Mesendoderm (in vitro differentiated cells): ENCODE data around the gene PIK3CD.

ENCODE experiments used
- DNase-seq: peaks from one replicate; pipeline ENCODE4 v3.0.0; 2013
- H2AK5ac ChIP-seq: 2 replicates; pipeline ENCODE4 v1.6.1; 2013; ENCODE audit warnings: low read length, inconsistent platforms
- H2BK120ac ChIP-seq: 2 replicates; pipeline ENCODE4 v1.6.1; 2013; ENCODE audit warnings: low read depth, mild to moderate bottlenecking, low read length, moderate library complexity, mixed read lengths
- H2BK15ac ChIP-seq: replicated peaks from 2 replicates; pipeline ENCODE4 v1.6.1; 2013; ENCODE audit warnings: low read depth, mild to moderate bottlenecking, moderate library complexity
- H2BK5ac ChIP-seq: 2 replicates; pipeline ENCODE4 v1.6.1; 2013; ENCODE audit warnings: low read length, inconsistent platforms
- H3K18ac ChIP-seq: 2 replicates; pipeline ENCODE4 v1.6.1; 2013; ENCODE audit warnings: mild to moderate bottlenecking, low read length, mixed read lengths
- H3K23ac ChIP-seq: one replicate; pipeline ENCODE4 v1.6.1; 2013; ENCODE audit warnings: low read length
- H3K27ac ChIP-seq: 2 replicates; pipeline ENCODE4 v1.5.1; 2013; ENCODE audit warnings: low read depth, mild to moderate bottlenecking, inconsistent platforms, low read length, moderate library complexity
- H3K27me3 ChIP-seq: 2 replicates; pipeline ENCODE4 v1.6.1; 2013; ENCODE audit warnings: low read length, control low read depth, mild to moderate bottlenecking, inconsistent platforms; ENCODE audit not compliant: insufficient read depth, poor library complexity
- H3K36me3 ChIP-seq: 2 replicates; pipeline ENCODE4 v1.6.1; 2013; ENCODE audit warnings: low read length, inconsistent platforms; ENCODE audit not compliant: control insufficient read depth, insufficient read depth
- H3K4ac ChIP-seq: one replicate; pipeline ENCODE4 v1.6.1; 2013; ENCODE audit warnings: low read depth, mild to moderate bottlenecking, low read length, moderate library complexity
- H3K4me1 ChIP-seq: 2 replicates; pipeline ENCODE4 v1.6.1; 2013; ENCODE audit warnings: low read depth, low read length, inconsistent platforms; ENCODE audit not compliant: control insufficient read depth
- H3K4me2 ChIP-seq: 2 replicates; pipeline ENCODE4 v1.6.1; 2013; ENCODE audit warnings: low read length
- H3K4me3 ChIP-seq: 2 replicates; pipeline ENCODE4 v1.5.1; 2013; ENCODE audit warnings: mild to moderate bottlenecking, low read length
- H3K56ac ChIP-seq: one replicate; pipeline ENCODE4 v1.6.1; 2013; ENCODE audit warnings: low read length
- H3K79me1 ChIP-seq: 2 replicates; pipeline ENCODE4 v1.6.1; 2013; ENCODE audit warnings: low read length, inconsistent platforms
- H3K79me2 ChIP-seq: 2 replicates; pipeline ENCODE4 v1.6.1; 2013; ENCODE audit warnings: mild to moderate bottlenecking, low read length; ENCODE audit not compliant: control insufficient read depth, insufficient read depth
- H3K9ac ChIP-seq: 2 replicates; pipeline ENCODE4 v1.6.1; 2013; ENCODE audit warnings: low read length, inconsistent platforms
- H4K5ac ChIP-seq: one replicate; pipeline ENCODE4 v1.6.1; 2013; ENCODE audit warnings: low read length
- H4K8ac ChIP-seq: one replicate; pipeline ENCODE4 v1.6.1; 2013; ENCODE audit warnings: low read depth, mild to moderate bottlenecking, control low read depth, low read length, moderate library complexity
- WGBS: extraction: QIAGEN DNeasy Blood & Tissue Kit; methylation state at CpG from one replicate; pipeline ENCODE4 v1.1.7; 2013; ENCODE audit warnings: low lambda C conversion rate, missing lambda C conversion rate; ENCODE audit not compliant: insufficient coverage; ENCODE audit errors: extremely low coverage; 5-methylcytosine and 5-hydroxymethylcytosine counted together

Gene PIK3CD

DNA sequence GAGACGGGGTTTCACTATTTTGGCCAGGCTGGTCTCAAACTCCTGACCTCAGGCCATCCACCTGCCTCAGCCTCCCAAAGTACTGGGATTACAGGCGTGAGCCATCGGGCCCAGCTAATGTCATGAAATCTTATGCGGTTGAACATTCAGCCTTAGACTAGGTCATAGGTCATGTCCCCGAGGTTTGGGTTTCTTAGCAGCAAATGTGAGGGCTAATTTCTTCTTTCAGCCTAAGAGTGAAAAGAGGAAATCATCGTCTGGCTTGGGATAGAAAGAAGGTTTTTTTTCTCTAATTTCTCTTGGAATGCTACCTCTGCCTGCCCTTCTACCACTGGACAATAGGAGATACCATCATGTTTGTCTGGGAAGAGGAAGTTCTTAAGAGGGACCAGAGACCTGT is 18.0 kb upstream of the PIK3CD start:
- no CpG with 5 or more reads among the region's 6 CpGs for WGBS
- Histone ChIP-seq H4K8ac (no peak overlapping the region), H3K56ac (no peak overlapping the region), H3K4me1 (no peaks in the 10 kb centered on the region), H2BK15ac (no peak overlapping the region), H3K23ac (no peak overlapping the region), H3K27me3 (no peaks in the 10 kb centered on the region), H2BK120ac (no peak overlapping the region), H3K79me2 (no peaks in the 10 kb centered on the region), H3K4ac (no peak overlapping the region), H2AK5ac (no peak overlapping the region), H3K36me3 (no peaks in the 10 kb centered on the region), H3K9ac (no peak overlapping the region), H3K18ac (no peak overlapping the region), H3K27ac (no peak overlapping the region), H3K4me2 (no peak overlapping the region), H2BK5ac (no peak overlapping the region), H4K5ac (no peak overlapping the region), H3K4me3 (no peak overlapping the region), H3K79me1 (no peaks in the 10 kb centered on the region)
- DNase-seq: no peak

DNA sequence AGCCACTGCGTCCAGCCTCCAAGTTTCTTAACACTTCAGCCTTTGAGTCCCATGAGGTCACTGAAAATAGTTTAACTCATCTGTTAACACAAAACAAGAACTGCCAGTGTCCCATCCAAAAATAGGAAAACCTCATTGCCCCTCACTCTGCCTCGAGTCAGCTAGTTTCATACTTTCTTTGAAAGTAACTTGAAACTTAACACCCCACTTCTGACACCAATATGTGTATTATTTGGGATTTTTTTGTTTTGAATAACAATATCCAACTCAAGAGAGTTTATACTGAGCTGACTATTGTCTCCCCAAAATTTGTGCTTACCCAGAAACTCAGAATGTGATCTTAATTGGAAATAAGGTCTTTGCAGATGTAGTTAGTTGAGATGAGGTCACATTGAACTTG is 16.9 kb upstream of the PIK3CD start:
- no peaks in the 10 kb centered on the region for H3K36me3 ChIP-seq
- H3K56ac ChIP-seq: no peak overlapping the region
- no peak overlapping the region for H3K18ac ChIP-seq
- H3K27me3 ChIP-seq: no peaks in the 10 kb centered on the region
- H3K9ac ChIP-seq: no peak overlapping the region
- H2AK5ac ChIP-seq: no peak overlapping the region
- H3K4me3 ChIP-seq: no peak overlapping the region
- H2BK15ac ChIP-seq: no peak overlapping the region
- no peak overlapping the region for H3K27ac ChIP-seq
- no peaks in the 10 kb centered on the region for H3K79me1 ChIP-seq
- no CpG with 5 or more reads among the region's 2 CpGs for WGBS
- no peak overlapping the region for H2BK120ac ChIP-seq
- no peaks in the 10 kb centered on the region for H3K79me2 ChIP-seq
- DNase-seq: no peak
- no peak overlapping the region for H3K4ac ChIP-seq
- H2BK5ac ChIP-seq: no peak overlapping the region
- H4K8ac ChIP-seq: no peak overlapping the region
- no peak overlapping the region for H3K4me2 ChIP-seq
- H3K23ac ChIP-seq: no peak overlapping the region
- no peak overlapping the region for H4K5ac ChIP-seq
- no peaks in the 10 kb centered on the region for H3K4me1 ChIP-seq

DNA sequence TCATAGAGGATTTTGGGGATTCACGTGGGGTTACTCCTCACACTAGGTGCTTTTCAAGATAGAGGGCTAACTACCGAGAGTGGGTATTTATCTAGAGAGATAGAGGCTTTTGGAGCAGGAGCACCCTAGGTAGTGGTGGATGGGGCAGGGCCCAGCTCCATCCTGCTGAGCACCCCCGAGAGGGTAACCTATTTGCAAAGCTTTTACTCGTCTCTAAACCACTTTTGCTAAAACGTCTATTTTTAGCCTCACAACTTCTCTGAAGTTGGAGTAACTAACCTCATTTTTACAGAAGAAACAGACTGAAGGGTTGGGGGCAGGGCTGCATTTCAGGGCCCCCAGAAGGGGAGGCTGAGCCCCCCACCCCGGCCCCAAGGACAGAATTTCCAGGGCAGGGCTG is 12.3 kb upstream of the PIK3CD start:
- Histone ChIP-seq H3K4me3 (no peak overlapping the region), H3K56ac (no peak overlapping the region), H2BK120ac (no peak overlapping the region), H3K18ac (no peak overlapping the region), H4K8ac (no peak overlapping the region), H3K9ac (no peak overlapping the region), H3K36me3 (no peaks in the 10 kb centered on the region), H4K5ac (no peak overlapping the region), H2AK5ac (no peak overlapping the region), H2BK15ac (no peak overlapping the region), H3K27me3 (no peaks in the 10 kb centered on the region), H3K23ac (no peak overlapping the region), H3K4me2 (no peak overlapping the region), H3K79me2 (no peaks in the 10 kb centered on the region), H3K27ac (no peak overlapping the region), H3K4ac (no peak overlapping the region), H3K4me1 (no peaks in the 10 kb centered on the region), H3K79me1 (no peaks in the 10 kb centered on the region), H2BK5ac (no peak overlapping the region)
- no CpG with 5 or more reads among the region's 6 CpGs for WGBS
- no peak for DNase-seq

DNA sequence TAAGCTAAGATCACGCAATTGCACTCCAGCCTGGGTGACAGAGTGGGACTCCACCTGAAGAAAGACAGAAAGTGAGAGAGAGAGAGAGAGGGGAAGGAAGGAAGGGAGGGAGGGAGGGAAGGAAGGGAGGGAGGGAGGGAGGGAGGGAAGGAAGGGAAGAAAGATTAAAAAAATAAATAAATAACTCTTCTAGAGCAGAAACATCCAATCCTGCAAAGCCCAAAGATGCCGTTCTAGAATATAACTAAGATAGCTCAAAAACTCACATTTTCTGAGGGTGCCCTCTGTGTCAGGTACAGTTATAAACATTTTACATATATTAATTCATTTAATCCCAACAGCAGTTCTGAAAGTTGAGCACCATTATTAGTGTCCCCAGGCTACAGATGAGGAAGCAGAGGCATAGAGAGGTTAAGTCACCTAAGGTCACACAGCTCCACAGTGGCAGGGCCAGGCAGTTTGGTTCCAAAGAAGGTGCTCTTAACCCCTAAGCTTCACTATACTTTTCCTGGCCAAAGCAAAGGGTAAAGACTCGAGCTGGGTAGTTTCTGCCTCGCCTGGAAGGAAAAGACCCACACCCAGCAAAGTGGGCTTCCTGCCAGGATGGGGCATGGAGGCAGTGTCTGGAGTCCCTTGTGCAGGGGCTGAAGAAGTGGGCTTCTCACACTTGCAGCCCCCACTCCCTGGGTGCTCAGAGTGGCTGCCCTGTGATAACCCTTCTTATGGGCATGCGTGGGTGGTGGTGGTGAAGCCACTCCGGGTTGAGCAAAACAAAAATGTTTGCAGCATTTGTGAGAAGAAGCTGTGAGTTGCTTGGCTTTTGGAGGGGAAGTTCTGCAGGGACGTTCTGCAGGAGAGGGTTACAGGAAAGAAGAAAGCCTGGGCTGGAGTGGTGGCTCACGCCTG is 7.9 kb upstream of the PIK3CD start:
- Histone ChIP-seq H3K18ac (no peak overlapping the region), H3K4me1 (no peaks in the 10 kb centered on the region), H3K9ac (no peak overlapping the region), H3K4ac (no peak overlapping the region), H2BK120ac (no peak overlapping the region), H3K4me2 (no peak overlapping the region), H3K36me3 (no peaks in the 10 kb centered on the region), H3K27me3 (no peaks in the 10 kb centered on the region), H4K5ac (no peak overlapping the region), H3K56ac (no peak overlapping the region), H4K8ac (no peak overlapping the region), H3K79me2 (no peaks in the 10 kb centered on the region), H2AK5ac (no peak overlapping the region), H3K27ac (no peak overlapping the region), H2BK15ac (no peak overlapping the region), H3K79me1 (no peaks in the 10 kb centered on the region), H3K4me3 (no peak overlapping the region), H2BK5ac (no peak overlapping the region), H3K23ac (no peak overlapping the region)
- DNase-seq: no peak
- no CpG with 5 or more reads among the region's 8 CpGs for WGBS

DNA sequence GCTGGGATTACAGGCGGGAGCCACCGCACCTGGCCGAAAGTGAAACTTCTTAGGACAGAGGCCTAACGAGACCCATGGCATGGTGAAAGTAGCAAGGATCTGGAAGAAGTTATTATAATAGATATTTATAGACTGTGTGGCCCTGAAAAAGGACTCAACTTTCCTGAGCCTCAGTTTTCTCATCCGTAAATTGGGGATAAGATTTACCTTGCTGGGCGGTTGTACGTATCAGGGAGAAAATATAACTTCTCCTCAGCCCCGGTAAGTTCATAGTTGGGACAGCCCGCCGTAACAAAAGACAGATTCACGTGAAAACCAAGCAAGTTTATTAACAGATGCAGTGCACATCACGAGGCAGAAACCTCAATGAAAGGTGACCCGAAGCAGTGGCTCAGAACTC is 5.5 kb upstream of the PIK3CD start:
- H2BK120ac ChIP-seq: no peak overlapping the region
- no peak overlapping the region for H3K4me2 ChIP-seq
- no peak overlapping the region for H2BK15ac ChIP-seq
- WGBS: no CpG with 5 or more reads among the region's 13 CpGs
- DNase-seq: no peak
- H4K8ac ChIP-seq: no peak overlapping the region
- H3K4me3 ChIP-seq: no peak overlapping the region
- H2AK5ac ChIP-seq: no peak overlapping the region
- no peak overlapping the region for H3K27ac ChIP-seq
- no peak overlapping the region for H2BK5ac ChIP-seq
- H3K18ac ChIP-seq: no peak overlapping the region
- H3K9ac ChIP-seq: no peak overlapping the region
- H3K56ac ChIP-seq: no peak overlapping the region
- no peaks in the 10 kb centered on the region for H3K36me3 ChIP-seq
- no peak overlapping the region for H3K23ac ChIP-seq
- peaks cover 4% of the 10 kb centered on the region for H3K27me3 ChIP-seq
- H4K5ac ChIP-seq: no peak overlapping the region
- H3K79me1 ChIP-seq: no peaks in the 10 kb centered on the region
- H3K4me1 ChIP-seq: no peaks in the 10 kb centered on the region
- no peak overlapping the region for H3K4ac ChIP-seq
- H3K79me2 ChIP-seq: no peaks in the 10 kb centered on the region

DNA sequence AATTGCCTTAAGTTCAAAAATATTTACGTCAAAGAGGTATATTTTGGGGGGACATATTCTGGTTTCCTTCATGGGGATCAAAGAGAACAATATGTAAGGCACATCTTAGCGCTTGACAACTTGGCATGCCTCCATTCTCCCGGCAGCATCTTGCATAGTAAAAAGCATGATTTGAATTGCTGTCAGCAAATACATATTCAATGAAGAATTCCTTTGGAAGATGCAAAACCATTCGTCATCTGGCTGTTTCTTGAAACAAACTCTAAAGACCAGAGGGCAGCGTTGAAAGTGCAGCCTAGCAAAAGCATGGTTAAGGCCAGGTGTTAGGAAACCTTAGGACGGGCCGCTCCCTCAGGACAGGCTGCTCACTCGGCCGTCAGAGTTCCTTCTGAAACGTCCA is 3.4 kb upstream of the PIK3CD start:
- no peak overlapping the region for H3K18ac ChIP-seq
- H3K9ac ChIP-seq: no peak overlapping the region

More for the DNA sequence above, 3.4 kb upstream of the PIK3CD start:
- WGBS: no CpG with 5 or more reads among the region's 10 CpGs
- no peak overlapping the region for H3K4me2 ChIP-seq
- H4K5ac ChIP-seq: no peak overlapping the region
- no peak for DNase-seq
- H3K36me3 ChIP-seq: no peaks in the 10 kb centered on the region
- no peak overlapping the region for H2BK15ac ChIP-seq
- no peak overlapping the region for H3K23ac ChIP-seq
- no peak overlapping the region for H3K56ac ChIP-seq
- no peak overlapping the region for H2BK5ac ChIP-seq
- H3K27ac ChIP-seq: no peak overlapping the region
- H4K8ac ChIP-seq: no peak overlapping the region
- no peak overlapping the region for H2AK5ac ChIP-seq
- H3K79me1 ChIP-seq: no peaks in the 10 kb centered on the region
- no peak overlapping the region for H2BK120ac ChIP-seq
- no peaks in the 10 kb centered on the region for H3K79me2 ChIP-seq
- no peak overlapping the region for H3K4me3 ChIP-seq
- H3K4me1 ChIP-seq: no peaks in the 10 kb centered on the region
- H3K27me3 ChIP-seq: peaks cover 16% of the 10 kb centered on the region
- no peak overlapping the region for H3K4ac ChIP-seq
